IPS-NIHi7 (cell line): ENCODE data around the gene KLHL1.

ENCODE experiments used
- DNase-seq: peaks from one replicate; pipeline ENCODE4 v3.0.0; 2012; ENCODE audit warnings: mixed read lengths; ENCODE audit errors: extremely low spot score

The KLHL1 gene

DNA sequence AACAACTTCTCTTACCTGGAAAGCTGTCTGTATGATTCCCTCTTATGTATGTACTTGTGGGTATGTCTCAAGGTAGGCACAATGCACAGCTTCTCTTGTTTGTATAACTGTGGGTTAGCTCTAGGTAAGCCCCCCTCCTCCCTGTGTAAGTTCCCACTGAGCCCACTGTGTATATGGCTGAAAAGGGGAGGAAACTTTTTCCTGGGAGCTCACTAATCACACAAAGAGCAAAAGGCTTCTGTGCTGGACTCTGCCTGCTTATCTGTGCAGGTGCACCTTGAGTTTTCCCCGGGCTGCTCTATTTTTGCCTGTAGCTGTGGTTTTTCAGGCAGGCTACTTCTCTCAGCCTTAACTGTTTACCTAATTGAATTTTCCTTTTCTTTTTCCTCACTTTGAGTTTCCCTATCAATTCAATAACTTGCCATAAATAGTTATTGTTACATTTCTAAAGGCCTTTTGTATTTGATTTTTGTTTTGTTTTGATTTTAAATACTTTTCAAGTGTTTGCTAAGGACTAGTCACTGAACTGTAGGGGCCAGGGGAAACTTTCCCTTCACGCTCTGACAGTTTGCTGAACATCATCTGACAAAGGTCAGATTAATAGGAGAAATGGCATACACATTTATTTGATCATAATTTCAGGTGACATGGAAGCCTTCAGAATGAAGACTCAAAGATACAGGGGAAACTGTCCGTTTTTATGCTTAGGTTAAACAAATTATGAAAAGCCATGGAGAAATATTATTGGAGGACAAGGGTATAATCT, 424.1 kb downstream of the KLHL1 start:
- DNase-seq: no peak

DNA sequence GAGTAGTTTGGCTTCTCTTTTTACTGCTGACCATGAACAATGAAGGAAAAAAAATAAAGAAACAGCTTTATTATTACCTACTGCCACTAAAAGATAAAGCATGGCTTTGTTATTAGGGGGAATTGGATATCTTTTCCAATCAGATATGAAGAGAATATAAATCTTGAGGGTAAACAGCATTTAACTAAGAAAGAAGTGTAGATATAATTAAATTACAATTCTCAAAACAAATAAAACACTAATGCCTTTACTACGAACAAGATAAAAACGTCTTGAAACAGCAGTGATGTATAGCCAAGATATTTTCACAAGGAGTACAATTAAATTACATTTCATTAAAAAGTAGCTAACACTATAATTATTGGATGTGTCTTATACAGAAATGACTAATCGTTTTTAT, 426.5 kb downstream of the KLHL1 start:
- no peak for DNase-seq

DNA sequence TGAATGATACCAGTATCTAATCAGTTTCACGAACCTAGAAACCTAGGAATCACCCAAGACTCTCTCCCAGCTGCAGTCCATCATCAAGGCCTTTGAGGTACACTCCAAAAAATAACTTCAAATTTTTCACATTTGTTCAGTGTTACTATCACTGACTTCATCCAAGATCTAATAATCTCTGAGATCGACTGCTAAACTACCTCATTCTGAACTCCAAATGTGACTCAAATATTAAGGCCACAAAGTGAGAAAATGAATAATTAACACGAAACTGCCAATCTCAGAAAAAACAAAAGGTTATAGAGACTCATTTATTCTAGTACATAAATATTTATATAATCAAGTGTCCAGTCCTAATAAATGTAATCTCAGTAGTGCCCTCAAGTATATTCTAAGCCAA, 430.9 kb downstream of the KLHL1 start:
- no peak for DNase-seq

DNA sequence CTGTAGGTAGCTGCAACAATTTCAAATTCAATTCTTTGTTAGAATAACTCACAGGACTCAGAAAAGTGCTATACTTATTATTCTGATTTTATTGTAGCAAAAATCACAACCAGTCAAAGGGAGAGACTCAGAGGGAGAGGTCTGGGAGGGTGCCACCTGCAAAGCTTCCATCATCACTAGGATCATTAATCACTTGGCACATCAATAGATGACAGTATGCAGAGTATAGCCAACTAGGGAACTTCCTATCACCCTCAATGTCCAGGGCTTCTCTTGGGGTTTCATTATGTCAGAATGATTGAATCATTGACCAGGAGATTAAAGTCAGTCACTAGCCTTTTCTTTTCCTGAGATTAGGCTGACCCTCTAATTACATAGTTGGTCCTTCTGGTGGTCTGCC, 432.0 kb downstream of the KLHL1 start:
- no peak for DNase-seq

DNA sequence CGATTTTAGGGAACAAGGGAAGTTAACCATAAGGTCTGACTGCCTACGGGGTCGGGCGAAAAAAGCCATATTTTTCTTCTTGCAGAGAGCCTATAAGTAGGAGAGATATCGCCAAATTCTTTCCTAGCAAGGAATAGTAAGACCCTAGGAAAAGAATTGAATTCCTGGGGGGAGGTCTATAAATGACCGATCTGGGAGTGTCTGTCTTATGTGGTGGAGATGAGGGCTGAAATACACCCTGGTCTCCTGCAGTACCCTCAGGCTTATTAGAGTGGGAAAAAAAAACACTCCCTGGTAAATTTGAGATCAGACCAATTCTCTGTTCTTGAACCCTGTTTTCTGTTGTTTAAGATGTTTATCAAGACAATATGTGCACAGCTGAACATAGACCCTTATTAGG, 448.1 kb downstream of the KLHL1 start:
- no peak for DNase-seq

DNA sequence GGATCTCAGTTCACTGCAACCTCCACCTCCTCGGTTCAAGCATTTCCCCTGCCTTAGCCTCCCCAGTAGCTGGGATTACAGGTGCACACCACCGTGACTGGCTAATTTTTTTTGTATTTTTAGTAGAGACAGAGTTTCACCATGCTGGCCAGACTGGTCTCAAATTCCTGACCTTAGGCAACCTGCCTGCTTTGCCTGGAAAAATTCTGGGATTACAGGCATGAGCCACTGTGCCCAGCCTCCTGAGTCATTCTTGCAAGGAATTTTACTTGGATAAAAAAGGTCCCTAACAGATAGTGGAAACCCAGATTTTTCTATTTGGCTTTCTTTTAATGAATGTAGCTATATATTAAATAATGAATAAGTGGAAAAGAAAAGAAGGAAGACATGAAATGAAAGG, 450.6 kb downstream of the KLHL1 start:
- DNase-seq: no peak

DNA sequence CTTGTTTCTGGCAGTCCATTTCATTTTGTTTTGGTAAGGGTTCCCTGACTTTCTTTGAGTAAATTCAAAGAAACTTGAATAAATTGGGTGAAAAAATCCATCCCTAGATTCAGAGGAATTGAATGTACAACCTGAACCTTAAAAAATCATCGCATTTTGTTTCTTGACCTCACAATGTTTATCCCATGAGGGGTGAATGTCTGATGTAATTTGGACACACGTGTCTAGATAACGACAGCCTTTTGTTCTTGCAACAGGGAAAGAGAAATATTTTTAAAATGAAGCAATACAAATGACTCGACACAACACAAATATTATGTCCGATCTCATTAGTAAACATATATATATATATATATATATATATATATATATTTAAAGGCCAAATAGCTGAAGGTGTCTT, 453.9 kb downstream of the KLHL1 start:
- DNase-seq: no peak
